Fibroblast of lung (primary cell): ENCODE data around the gene TFB2M. TPM values are rescaled to one million over a fixed set of nuclear protein-coding genes. Genes with fewer than 3 reads are reported as not detected.

ENCODE experiments used
- DNase-seq, 2 donors: peaks; one replicate each; pipeline versions ENCODE4 v3.0.0 to v3.0.0-alpha.2; 2010; ENCODE audit warnings: low read depth in 2 of 2
- H2AFZ ChIP-seq: 2 replicates; pipeline ENCODE4 v1.5.1; 2012; ENCODE audit warnings: low read length, control low read depth, inconsistent platforms
- H3K27ac ChIP-seq: 2 replicates; pipeline ENCODE4 v1.5.1; 2011; ENCODE audit warnings: low read length, control low read depth; ENCODE audit not compliant: insufficient read depth
- H3K27me3 ChIP-seq: 2 replicates; pipeline ENCODE4 v1.5.1; 2011; ENCODE audit warnings: mild to moderate bottlenecking, low read length; ENCODE audit not compliant: control insufficient read depth, insufficient read depth
- H3K36me3 ChIP-seq: 2 replicates; pipeline ENCODE4 v1.5.1; 2011; ENCODE audit warnings: low read length; ENCODE audit not compliant: control insufficient read depth, insufficient read depth
- H3K4me1 ChIP-seq: 2 replicates; pipeline ENCODE4 v1.5.1; 2011; ENCODE audit warnings: low read length; ENCODE audit not compliant: control insufficient read depth, insufficient read depth; ENCODE audit errors: extremely low read depth
- H3K4me2 ChIP-seq: 2 replicates; pipeline ENCODE4 v1.5.1; 2011; ENCODE audit warnings: low read length, control low read depth; ENCODE audit not compliant: insufficient read depth; ENCODE audit errors: extremely low read depth
- H3K4me3 ChIP-seq, 4 experiments: fragments of 200-600 bp in 1 of 4; sonication (generic) in 1 of 4; replicated peaks in 1 of 4; 2 replicates each; pipeline ENCODE4 v1.5.1; 2011 to 2016; ENCODE audit warnings: low read length in 4 of 4, low read depth in 3 of 4, mild to moderate bottlenecking in 3 of 4, control low read depth in 2 of 4, inconsistent platforms in 1 of 4, mixed read lengths in 1 of 4; ENCODE audit not compliant: insufficient read depth in 1 of 4; ENCODE audit errors: control extremely low read depth in 1 of 4
- H3K79me2 ChIP-seq: 2 replicates; pipeline ENCODE4 v1.5.1; 2012; ENCODE audit warnings: mild to moderate bottlenecking, low read length, inconsistent platforms; ENCODE audit not compliant: control insufficient read depth, insufficient read depth
- H3K9ac ChIP-seq: 2 replicates; pipeline ENCODE4 v1.5.1; 2011; ENCODE audit warnings: mild to moderate bottlenecking, low read length, control low read depth; ENCODE audit not compliant: insufficient read depth
- H3K9me3 ChIP-seq: 2 replicates; pipeline ENCODE4 v1.5.1; 2012; ENCODE audit warnings: low read depth, low read length; ENCODE audit not compliant: control insufficient read depth, insufficient read depth
- H4K20me1 ChIP-seq: 2 replicates; pipeline ENCODE4 v1.5.1; 2011; ENCODE audit warnings: low read length; ENCODE audit not compliant: control insufficient read depth, insufficient read depth; ENCODE audit errors: extremely low read depth
- CTCF ChIP-seq, 2 donors: IDR thresholded peaks in 1 of 2; conservative IDR thresholded peaks in 1 of 2; 1 replicate in 1 of 2; 2 replicates in 1 of 2; pipeline ENCODE4 v1.5.1; 2011 to 2012; ENCODE audit warnings: low read length in 2 of 2, control low read depth in 1 of 2, inconsistent platforms in 1 of 2, low read depth in 1 of 2, mild to moderate bottlenecking in 1 of 2
- EZH2 ChIP-seq: IDR thresholded peaks from 2 replicates; pipeline ENCODE4 v1.5.1; 2012; ENCODE audit warnings: low read length, control low read depth, mild to moderate bottlenecking; ENCODE audit errors: missing control alignments
- polyA plus RNA-seq, 2 donors: library from polyadenylated mRNA; depleted of rRNA in 1 of 2; stranded (reverse) in 1 of 2; unstranded in 1 of 2; fragments of >200 nt; gene quantifications; 2 replicates each; pipeline ENCODE4 v1.2.1, GENCODE V29; 2011 to 2012; ENCODE audit warnings: missing spikeins in 1 of 2
- total RNA-seq: library from RNA; depleted of rRNA; stranded (reverse); fragments of >200 nt; gene quantifications from 2 replicates; pipeline ENCODE4 v1.2.1, GENCODE V29; 2014

The TFB2M gene
- total and polyA plus RNA-seq, 2 donors (not counting 1 experiment from before 2014, with no cell fraction given): 15.9 to 20.1 TPM

GRCh38 chr1:246540738-246541491 is 25.1 kb downstream of the TFB2M start:
- H3K9me3 ChIP-seq: no peaks in the 10 kb centered on the region
- no peaks in the 10 kb centered on the region for H3K79me2 ChIP-seq
- no peak overlapping the region for H3K4me2 ChIP-seq
- no peaks in the 10 kb centered on the region for H3K4me1 ChIP-seq
- H3K27me3 ChIP-seq: no peaks in the 10 kb centered on the region
- H3K36me3 ChIP-seq: peaks cover 4% of the 10 kb centered on the region
- TF ChIP-seq CTCF (conservative IDR thresholded peaks at IDR 0.05 in 1 of 2, IDR thresholded peaks at IDR 0.05 in 1 of 2; ENCODE audit: low read depth in 1 of 2, low read length in 2 of 2) (no peak), EZH2 (no peak)
- no peaks in the 10 kb centered on the region for H4K20me1 ChIP-seq
- no peak overlapping the region for H3K4me3 ChIP-seq
- H2AFZ ChIP-seq: no peak overlapping the region
- H3K27ac ChIP-seq: no peak overlapping the region
- DNase-seq: no peak
- H3K9ac ChIP-seq: no peak overlapping the region

- H3K4me2 ChIP-seq: no peak overlapping the region
- no peak overlapping the region for H2AFZ ChIP-seq
- H3K27ac ChIP-seq: no peak overlapping the region
- H3K36me3 ChIP-seq: no peaks in the 10 kb centered on the region
- no peaks in the 10 kb centered on the region for H3K9me3 ChIP-seq
- no peak for DNase-seq
- peaks cover under 1% of the 10 kb centered on the region for H3K27me3 ChIP-seq
- H3K79me2 ChIP-seq: no peaks in the 10 kb centered on the region
- no peak overlapping the region for H3K4me3 ChIP-seq
- H3K4me1 ChIP-seq: no peaks in the 10 kb centered on the region
- no peak overlapping the region for H3K9ac ChIP-seq
- H4K20me1 ChIP-seq: no peaks in the 10 kb centered on the region
- no peak for TF ChIP-seq CTCF (conservative IDR thresholded peaks at IDR 0.05 in 1 of 2, IDR thresholded peaks at IDR 0.05 in 1 of 2; ENCODE audit: low read depth in 1 of 2, low read length in 2 of 2)
- no peak for TF ChIP-seq EZH2
Measured at GRCh38 chr1:246537887-246538286, 28.2 kb downstream of the TFB2M start.

GRCh38 chr1:246537441-246537840 is 28.6 kb downstream of the TFB2M start:
- Histone ChIP-seq H4K20me1 (no peaks in the 10 kb centered on the region), H3K79me2 (no peaks in the 10 kb centered on the region), H3K4me2 (no peak overlapping the region), H3K36me3 (no peaks in the 10 kb centered on the region), H3K4me1 (no peaks in the 10 kb centered on the region), H3K27ac (no peak overlapping the region), H3K9me3 (no peaks in the 10 kb centered on the region), H3K27me3 (peaks cover 3% of the 10 kb centered on the region), H3K4me3 (no peak overlapping the region), H2AFZ (no peak overlapping the region), H3K9ac (no peak overlapping the region)
- no peak for DNase-seq
- TF ChIP-seq EZH2 (no peak), CTCF (conservative IDR thresholded peaks at IDR 0.05 in 1 of 2, IDR thresholded peaks at IDR 0.05 in 1 of 2; ENCODE audit: low read depth in 1 of 2, low read length in 2 of 2) (no peak)
